Right cardiac atrium (tissue), 5 donors: Measurements from ENCODE around the gene BPI. TPM values are rescaled to one million over a fixed set of nuclear protein-coding genes. Genes with fewer than 3 reads are reported as not detected.
A peak's percentile ranks its signal among the peaks of the same experiment; 100 is the strongest.
"Not testable (repeated sequence)": the region's sequence is repeated elsewhere in the genome, so short reads cannot be mapped to it uniquely, and the experiment has no call there.

ENCODE experiments used
- ATAC-seq, 2 donors: fragments of 200-7000 bp; cut with Tn5 transposase; one replicate each; pipeline versions ENCODE4 v1.8.0 to v1.9.1; 2020; ENCODE audit warnings: moderate library complexity in 2 of 2, mild to moderate bottlenecking in 1 of 2
- DNase-seq, 3 donors: peaks; one replicate each; pipeline ENCODE4 v3.0.0-alpha.2; 2020
- H3K27ac ChIP-seq: one replicate; pipeline ENCODE4 v1.5.1; 2013; ENCODE audit warnings: mild to moderate bottlenecking, low read length, control low read depth, moderate library complexity
- H3K27me3 ChIP-seq: one replicate; pipeline ENCODE4 v1.6.1; 2013; ENCODE audit not compliant: control insufficient read depth, insufficient read depth
- H3K4me1 ChIP-seq: one replicate; pipeline ENCODE4 v1.6.1; 2013; ENCODE audit warnings: low read length; ENCODE audit not compliant: control insufficient read depth, insufficient read depth
- H3K4me3 ChIP-seq: one replicate; pipeline ENCODE4 v1.5.1; 2013; ENCODE audit warnings: low read length, control low read depth
- H3K9me3 ChIP-seq: one replicate; pipeline ENCODE4 v1.6.1; 2013; ENCODE audit warnings: low read length; ENCODE audit not compliant: control insufficient read depth
- WGBS: extraction: QIAGEN DNeasy Blood & Tissue Kit; methylation state at CpG from one replicate; pipeline ENCODE4 v1.1.7; 2013; 5-methylcytosine and 5-hydroxymethylcytosine counted together
- intact Hi-C, 4 donors: fragments of 100-400 bp; cut with DNase I; formaldehyde crosslinking; loops; one replicate each; pipeline versions ENCODE4 v1.11.0 to v1.14.0; 2022 to 2023
- polyA plus RNA-seq: library from polyadenylated mRNA; stranded (reverse); fragments of 200-250 nt; gene quantifications from one replicate; pipeline ENCODE4 v1.2.3, GENCODE V29; 2013
- total RNA-seq, 4 donors: library from RNA; stranded (reverse); fragmentation: NEBNext Ultra II Directional; extraction: Animal tissue kit (Norgen Biotek cat#: 25700); gene quantifications; one replicate each; pipeline ENCODE4 v1.2.1, GENCODE V29; 2021
- donor health status: healthy with polysubstance abuse.
- donor health status: DM: no; HTN: yes; CAD: no.
- donor health status: DM: no; HTN: no; CAD: no.
- donor health status: DM: no; HTN: yes; CAD: no; lungs with severe emphysema.
- donor health status: DM: yes; HTN: yes; CAD: no.

The BPI gene
- total and polyA plus RNA-seq, 5 donors = 0.07 to 0.71 (median 0.28) TPM

- H3K9me3 ChIP-seq = peaks cover 4% of the 10 kb centered on the region
- ATAC-seq (no peak), DNase-seq (no peak)
- 76% methylated on average over 8 of the region's 8 CpGs for WGBS
- H3K4me3 ChIP-seq = no peak overlapping the region
- intact Hi-C loops = no loop called here
- no peak overlapping the region for H3K27ac ChIP-seq
- H3K27me3 ChIP-seq = no peaks in the 10 kb centered on the region
- no peaks in the 10 kb centered on the region for H3K4me1 ChIP-seq
These were observed 30.1 kb downstream of the BPI start for GRCh38 chr20:38334016-38334415.

GRCh38 chr20:38336726-38337125 lies 32.8 kb downstream of the BPI start:
- no peak for ATAC-seq
- no peak overlapping the region for H3K4me3 ChIP-seq
- no peak overlapping the region for H3K27ac ChIP-seq
- 31% methylated on average over 7 of the region's 7 CpGs for WGBS
- intact Hi-C loops = no loop called here
- H3K4me1 ChIP-seq = no peaks in the 10 kb centered on the region
- no peaks in the 10 kb centered on the region for H3K27me3 ChIP-seq
- H3K9me3 ChIP-seq = peaks cover 4% of the 10 kb centered on the region
- DNase-seq = no peak

GRCh38 chr20:38337561-38338140 lies 33.7 kb downstream of the BPI start:
- WGBS = 42% methylated on average over 6 of the region's 6 CpGs
- Histone ChIP-seq H3K4me1 (no peaks in the 10 kb centered on the region), H3K27me3 (no peaks in the 10 kb centered on the region), H3K4me3 (no peak overlapping the region), H3K9me3 (peaks cover 4% of the 10 kb centered on the region), H3K27ac (no peak overlapping the region)
- DNase-seq = peak; percentile 51 to 72 (median 68)
- intact Hi-C loops = no loop called here
- ATAC-seq = peak; percentile 55 to 64

- WGBS = 42% methylated on average over 7 of the region's 7 CpGs
- Histone ChIP-seq H3K4me3 (no peak overlapping the region), H3K27ac (no peak overlapping the region), H3K4me1 (no peaks in the 10 kb centered on the region), H3K27me3 (no peaks in the 10 kb centered on the region), H3K9me3 (peaks cover 4% of the 10 kb centered on the region)
- no peak for DNase-seq
- intact Hi-C loops = no loop called here
- peak; percentile 45 to 68 for ATAC-seq
These were observed 35.0 kb downstream of the BPI start for GRCh38 chr20:38338849-38339520.

DNA sequence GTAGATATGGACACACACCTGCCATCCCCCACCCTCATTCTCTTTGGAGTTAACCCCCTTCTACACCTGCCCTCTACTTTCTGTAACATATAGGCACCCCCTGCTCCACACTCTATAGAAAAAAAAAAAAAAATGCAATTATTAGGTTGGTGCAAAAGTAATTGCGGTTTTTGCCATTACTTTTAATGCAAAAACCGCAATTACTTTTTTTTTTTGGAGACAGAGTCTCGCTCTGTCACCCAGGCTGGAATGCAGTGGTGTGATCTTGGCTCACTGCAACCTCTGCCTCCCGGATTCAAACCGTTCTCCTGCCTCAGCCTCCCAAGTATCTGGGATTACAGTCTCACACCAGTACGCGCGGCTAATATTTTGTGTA lies 35.6 kb downstream of the BPI start:
- intact Hi-C loops = not testable (repeated sequence)

GRCh38 chr20:38339997-38340396 lies 36.0 kb downstream of the BPI start:
- intact Hi-C loops = loop anchor here in 1 of 4 donors (10.0 kb wide), 1 partner anchor 65 kb away; no protein-coding TSS in a partner anchor
- H3K4me3 ChIP-seq = no peak overlapping the region
- WGBS = 45% methylated on average over 3 of the region's 3 CpGs
- peaks cover 4% of the 10 kb centered on the region for H3K9me3 ChIP-seq
- H3K27ac ChIP-seq = no peak overlapping the region
- no peaks in the 10 kb centered on the region for H3K4me1 ChIP-seq
- no peaks in the 10 kb centered on the region for H3K27me3 ChIP-seq
- ATAC-seq (peak in 1 of 2 donors; percentile 76), DNase-seq (no peak)

More for the DNA sequence above, 35.6 kb downstream of the BPI start:
- H3K27me3 ChIP-seq, H3K27ac ChIP-seq, H3K9me3 ChIP-seq, H3K4me1 ChIP-seq, ATAC-seq, DNase-seq, H3K4me3 ChIP-seq: not testable (repeated sequence)
- WGBS = 76% methylated on average over 8 of the region's 8 CpGs

- peaks cover 4% of the 10 kb centered on the region for H3K9me3 ChIP-seq
- intact Hi-C loops = loop anchor here in 1 of 4 donors (10.0 kb wide), 1 partner anchor 64 kb away; no protein-coding TSS in a partner anchor
- no peak overlapping the region for H3K4me3 ChIP-seq
- no peak for ATAC-seq
- H3K27me3 ChIP-seq = no peaks in the 10 kb centered on the region
- DNase-seq = no peak
- no peaks in the 10 kb centered on the region for H3K4me1 ChIP-seq
- WGBS = 88% methylated on average over 6 of the region's 6 CpGs
- no peak overlapping the region for H3K27ac ChIP-seq
These were observed 36.7 kb downstream of the BPI start for GRCh38 chr20:38340693-38341092.

- Histone ChIP-seq H3K9me3 (peaks cover 4% of the 10 kb centered on the region), H3K27me3 (no peaks in the 10 kb centered on the region), H3K4me3 (no peak overlapping the region), H3K27ac (no peak overlapping the region), H3K4me1 (no peaks in the 10 kb centered on the region)
- DNase-seq = no peak
- intact Hi-C loops = loop anchor here in 1 of 4 donors (10.0 kb wide), 1 partner anchor 63 kb away; no protein-coding TSS in a partner anchor
- ATAC-seq = no peak
- WGBS = 60% methylated on average over 7 of the region's 7 CpGs
These were observed 38.3 kb downstream of the BPI start for GRCh38 chr20:38342216-38342615.

GRCh38 chr20:38342713-38343310 lies 38.9 kb downstream of the BPI start:
- no peak for ATAC-seq
- no peak for DNase-seq
- no peak overlapping the region for H3K4me3 ChIP-seq
- no peak overlapping the region for H3K27ac ChIP-seq
- no peaks in the 10 kb centered on the region for H3K4me1 ChIP-seq
- H3K27me3 ChIP-seq = no peaks in the 10 kb centered on the region
- 65% methylated on average over 5 of the region's 5 CpGs for WGBS
- intact Hi-C loops = loop anchor here in 1 of 4 donors (10.0 kb wide), 1 partner anchor 62 kb away; no protein-coding TSS in a partner anchor
- H3K9me3 ChIP-seq = peaks cover 1% of the 10 kb centered on the region

- Histone ChIP-seq H3K27me3 (no peaks in the 10 kb centered on the region), H3K4me3 (no peak overlapping the region), H3K4me1 (no peaks in the 10 kb centered on the region), H3K9me3 (no peaks in the 10 kb centered on the region), H3K27ac (peak overlapping the region; percentile 38)
- intact Hi-C loops = loop anchor here in 1 of 4 donors (10.0 kb wide), 1 partner anchor 61 kb away; no protein-coding TSS in a partner anchor
- ATAC-seq (peak in 1 of 2 donors; percentile 39), DNase-seq (peak; percentile 69 to 85 (median 75))
- 57% methylated on average over 16 of the region's 16 CpGs for WGBS
These were observed 39.6 kb downstream of the BPI start for GRCh38 chr20:38343311-38344106.
